Body of pancreas (tissue), 4 donors: ENCODE results near the gene GNE.

ENCODE experiments used
- CTCF ChIP-seq, 7 experiments: fragments of 450-650 bp in 4 of 7; fragments of 200-600 bp in 3 of 7; sonication (generic) in 3 of 7; IDR thresholded peaks; one replicate each; pipeline ENCODE4 v1.5.1; 2016 to 2019; ENCODE audit warnings: antibody characterized with exemption in 7 of 7
- POLR2A ChIP-seq, 3 donors: fragments of 450-650 bp; IDR thresholded peaks; one replicate each; pipeline ENCODE4 v1.6.1; 2016; ENCODE audit warnings: antibody characterized with exemption in 3 of 3, mild to moderate bottlenecking in 2 of 3

GRCh38 chr9:36251428-36251827 lies 6.8 kb downstream of the GNE start:
- no peak for TF ChIP-seq CTCF (IDR thresholded peaks at IDR 0.05)
- TF ChIP-seq POLR2A (IDR thresholded peaks at IDR 0.05): no peak
